Measurements from ENCODE around the gene KLF16. TPM values are rescaled to one million over a fixed set of nuclear protein-coding genes. Genes with fewer than 3 reads are reported as not detected.
A peak's percentile ranks its signal among the peaks of the same experiment; 100 is the strongest.

Gene KLF16
- total and polyA plus RNA-seq, 2 experiments from 2014 or later, result 8.9 to 20.2 TPM

DNA sequence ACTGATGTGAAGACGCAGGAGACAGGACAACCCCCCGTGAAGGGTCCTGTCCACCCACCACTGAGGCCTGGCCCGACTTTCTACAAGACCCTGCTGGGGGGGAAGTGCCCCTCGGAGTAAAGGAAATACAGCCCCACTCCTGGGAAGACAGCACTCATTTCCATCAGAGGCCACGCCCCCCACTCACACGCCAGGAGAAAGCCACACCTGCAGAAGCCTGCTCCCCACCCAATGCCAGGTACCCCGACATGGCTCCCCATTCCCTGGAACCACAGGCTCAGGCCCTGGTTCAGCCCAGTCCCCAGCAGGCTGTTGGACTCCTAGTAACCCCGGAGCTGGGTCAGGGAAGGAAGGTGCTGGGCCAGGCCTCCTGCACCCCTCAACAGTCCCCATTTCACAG is 40.4 kb downstream of the KLF16 start (continued):
- TF ChIP-seq, protein P1, sequence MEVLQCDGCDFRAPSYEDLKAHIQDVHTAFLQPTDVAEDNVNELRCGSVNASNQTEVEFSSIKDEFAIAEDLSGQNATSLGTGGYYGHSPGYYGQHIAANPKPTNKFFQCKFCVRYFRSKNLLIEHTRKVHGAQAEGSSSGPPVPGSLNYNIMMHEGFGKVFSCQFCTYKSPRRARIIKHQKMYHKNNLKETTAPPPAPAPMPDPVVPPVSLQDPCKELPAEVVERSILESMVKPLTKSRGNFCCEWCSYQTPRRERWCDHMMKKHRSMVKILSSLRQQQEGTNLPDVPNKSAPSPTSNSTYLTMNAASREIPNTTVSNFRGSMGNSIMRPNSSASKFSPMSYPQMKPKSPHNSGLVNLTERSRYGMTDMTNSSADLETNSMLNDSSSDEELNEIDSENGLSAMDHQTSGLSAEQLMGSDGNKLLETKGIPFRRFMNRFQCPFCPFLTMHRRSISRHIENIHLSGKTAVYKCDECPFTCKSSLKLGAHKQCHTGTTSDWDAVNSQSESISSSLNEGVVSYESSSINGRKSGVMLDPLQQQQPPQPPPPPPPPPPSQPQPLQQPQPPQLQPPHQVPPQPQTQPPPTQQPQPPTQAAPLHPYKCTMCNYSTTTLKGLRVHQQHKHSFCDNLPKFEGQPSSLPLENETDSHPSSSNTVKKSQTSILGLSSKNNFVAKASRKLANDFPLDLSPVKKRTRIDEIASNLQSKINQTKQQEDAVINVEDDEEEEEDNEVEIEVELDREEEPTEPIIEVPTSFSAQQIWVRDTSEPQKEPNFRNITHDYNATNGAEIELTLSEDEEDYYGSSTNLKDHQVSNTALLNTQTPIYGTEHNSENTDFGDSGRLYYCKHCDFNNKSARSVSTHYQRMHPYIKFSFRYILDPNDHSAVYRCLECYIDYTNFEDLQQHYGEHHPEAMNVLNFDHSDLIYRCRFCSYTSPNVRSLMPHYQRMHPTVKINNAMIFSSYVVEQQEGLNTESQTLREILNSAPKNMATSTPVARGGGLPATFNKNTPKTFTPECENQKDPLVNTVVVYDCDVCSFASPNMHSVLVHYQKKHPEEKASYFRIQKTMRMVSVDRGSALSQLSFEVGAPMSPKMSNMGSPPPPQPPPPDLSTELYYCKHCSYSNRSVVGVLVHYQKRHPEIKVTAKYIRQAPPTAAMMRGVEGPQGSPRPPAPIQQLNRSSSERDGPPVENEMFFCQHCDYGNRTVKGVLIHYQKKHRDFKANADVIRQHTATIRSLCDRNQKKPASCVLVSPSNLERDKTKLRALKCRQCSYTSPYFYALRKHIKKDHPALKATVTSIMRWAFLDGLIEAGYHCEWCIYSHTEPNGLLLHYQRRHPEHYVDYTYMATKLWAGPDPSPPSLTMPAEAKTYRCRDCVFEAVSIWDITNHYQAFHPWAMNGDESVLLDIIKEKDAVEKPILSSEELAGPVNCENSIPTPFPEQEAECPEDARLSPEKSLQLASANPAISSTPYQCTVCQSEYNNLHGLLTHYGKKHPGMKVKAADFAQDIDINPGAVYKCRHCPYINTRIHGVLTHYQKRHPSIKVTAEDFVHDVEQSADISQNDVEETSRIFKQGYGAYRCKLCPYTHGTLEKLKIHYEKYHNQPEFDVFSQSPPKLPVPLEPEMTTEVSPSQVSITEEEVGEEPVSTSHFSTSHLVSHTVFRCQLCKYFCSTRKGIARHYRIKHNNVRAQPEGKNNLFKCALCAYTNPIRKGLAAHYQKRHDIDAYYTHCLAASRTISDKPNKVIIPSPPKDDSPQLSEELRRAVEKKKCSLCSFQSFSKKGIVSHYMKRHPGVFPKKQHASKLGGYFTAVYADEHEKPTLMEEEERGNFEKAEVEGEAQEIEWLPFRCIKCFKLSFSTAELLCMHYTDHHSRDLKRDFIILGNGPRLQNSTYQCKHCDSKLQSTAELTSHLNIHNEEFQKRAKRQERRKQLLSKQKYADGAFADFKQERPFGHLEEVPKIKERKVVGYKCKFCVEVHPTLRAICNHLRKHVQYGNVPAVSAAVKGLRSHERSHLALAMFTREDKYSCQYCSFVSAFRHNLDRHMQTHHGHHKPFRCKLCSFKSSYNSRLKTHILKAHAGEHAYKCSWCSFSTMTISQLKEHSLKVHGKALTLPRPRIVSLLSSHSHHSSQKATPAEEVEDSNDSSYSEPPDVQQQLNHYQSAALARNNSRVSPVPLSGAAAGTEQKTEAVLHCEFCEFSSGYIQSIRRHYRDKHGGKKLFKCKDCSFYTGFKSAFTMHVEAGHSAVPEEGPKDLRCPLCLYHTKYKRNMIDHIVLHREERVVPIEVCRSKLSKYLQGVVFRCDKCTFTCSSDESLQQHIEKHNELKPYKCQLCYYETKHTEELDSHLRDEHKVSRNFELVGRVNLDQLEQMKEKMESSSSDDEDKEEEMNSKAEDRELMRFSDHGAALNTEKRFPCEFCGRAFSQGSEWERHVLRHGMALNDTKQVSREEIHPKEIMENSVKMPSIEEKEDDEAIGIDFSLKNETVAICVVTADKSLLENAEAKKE (CRISPR knock-in tag; IDR thresholded peaks at IDR 0.05), result no peak
- TF ChIP-seq ZNF331 (CRISPR knock-in tag; IDR thresholded peaks at IDR 0.05; ENCODE audit: low read depth) (no peak), STAT1 (IDR thresholded peaks at IDR 0.05; ENCODE audit: unreplicated experiment) (no peak), EZH2phosphoT487 (IDR thresholded peaks at IDR 0.05; ENCODE audit: unreplicated experiment) (no peak), CREB1 (CRISPR knock-in tag; IDR thresholded peaks at IDR 0.05; ENCODE audit: low read depth) (no peak), EZH2 (IDR thresholded peaks at IDR 0.05; ENCODE audit: low read depth, unreplicated experiment) (no peak)
- TF ChIP-seq, protein P2, sequence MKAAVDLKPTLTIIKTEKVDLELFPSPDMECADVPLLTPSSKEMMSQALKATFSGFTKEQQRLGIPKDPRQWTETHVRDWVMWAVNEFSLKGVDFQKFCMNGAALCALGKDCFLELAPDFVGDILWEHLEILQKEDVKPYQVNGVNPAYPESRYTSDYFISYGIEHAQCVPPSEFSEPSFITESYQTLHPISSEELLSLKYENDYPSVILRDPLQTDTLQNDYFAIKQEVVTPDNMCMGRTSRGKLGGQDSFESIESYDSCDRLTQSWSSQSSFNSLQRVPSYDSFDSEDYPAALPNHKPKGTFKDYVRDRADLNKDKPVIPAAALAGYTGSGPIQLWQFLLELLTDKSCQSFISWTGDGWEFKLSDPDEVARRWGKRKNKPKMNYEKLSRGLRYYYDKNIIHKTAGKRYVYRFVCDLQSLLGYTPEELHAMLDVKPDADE (IDR thresholded peaks at IDR 0.05), result no peak

DNA sequence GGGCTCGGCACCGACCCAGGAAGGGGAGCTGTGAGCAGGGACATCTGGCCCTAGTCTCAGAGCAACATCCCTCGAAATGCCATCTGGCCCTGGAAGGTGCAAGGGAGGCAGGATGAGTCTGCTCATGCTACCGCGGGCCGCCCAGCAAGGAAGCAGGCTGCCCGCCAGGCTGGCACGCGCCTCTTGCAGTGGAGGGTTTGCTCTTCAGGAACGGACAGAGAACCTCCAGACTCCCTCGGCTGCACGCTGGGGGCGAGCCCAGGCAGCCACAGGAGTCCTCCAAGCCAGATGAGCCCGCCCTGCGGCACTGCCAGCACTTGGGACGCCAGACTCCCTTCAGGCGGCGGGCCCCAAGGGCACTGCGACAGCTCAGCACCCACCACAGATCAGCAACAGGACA is 41.2 kb downstream of the KLF16 start:
- Histone ChIP-seq H3K27me3 (ENCODE audit: insufficient read depth) (no peaks in the 10 kb centered on the region), H3K4me2 (no peak overlapping the region), H3K4me3 (no peak overlapping the region), H3K79me2 (replicated peaks; ENCODE audit: insufficient read depth) (no peaks in the 10 kb centered on the region), H3K9me2 (ENCODE audit: insufficient read depth) (no peaks in the 10 kb centered on the region), H3F3A (replicated peaks; ENCODE audit: low read depth) (0 out of 2 replicates have a peak, but pooled peaks cover 4% of the 10 kb centered on the region), H3K4me1 (ENCODE audit: insufficient read depth) (no peaks in the 10 kb centered on the region), H4K20me1 (replicated peaks; ENCODE audit: insufficient read depth) (no peaks in the 10 kb centered on the region), H2AFZ (no peak overlapping the region), H3K36me3 (ENCODE audit: insufficient read depth) (no peaks in the 10 kb centered on the region; the same call in 1 of the 2 replicates), H3K27ac (ENCODE audit: low read depth) (no peak overlapping the region)
- no peak for DNase-seq (ENCODE audit: low spot score)
- Mint-ChIP-seq H3K4me3 (no peak overlapping the region), H3K4me1 (peaks cover 8% of the 10 kb centered on the region), H3K36me3 (ENCODE audit: low read depth) (peaks cover 37% of the 10 kb centered on the region), H3K27me3 (ENCODE audit: insufficient read depth, low read depth, poor library complexity) (peaks cover 4% of the 10 kb centered on the region), H3K27ac (peak overlapping the region; percentile 88), H3K9me3 (no peaks in the 10 kb centered on the region)
- no peak for ATAC-seq
- TF ChIP-seq, protein P3, sequence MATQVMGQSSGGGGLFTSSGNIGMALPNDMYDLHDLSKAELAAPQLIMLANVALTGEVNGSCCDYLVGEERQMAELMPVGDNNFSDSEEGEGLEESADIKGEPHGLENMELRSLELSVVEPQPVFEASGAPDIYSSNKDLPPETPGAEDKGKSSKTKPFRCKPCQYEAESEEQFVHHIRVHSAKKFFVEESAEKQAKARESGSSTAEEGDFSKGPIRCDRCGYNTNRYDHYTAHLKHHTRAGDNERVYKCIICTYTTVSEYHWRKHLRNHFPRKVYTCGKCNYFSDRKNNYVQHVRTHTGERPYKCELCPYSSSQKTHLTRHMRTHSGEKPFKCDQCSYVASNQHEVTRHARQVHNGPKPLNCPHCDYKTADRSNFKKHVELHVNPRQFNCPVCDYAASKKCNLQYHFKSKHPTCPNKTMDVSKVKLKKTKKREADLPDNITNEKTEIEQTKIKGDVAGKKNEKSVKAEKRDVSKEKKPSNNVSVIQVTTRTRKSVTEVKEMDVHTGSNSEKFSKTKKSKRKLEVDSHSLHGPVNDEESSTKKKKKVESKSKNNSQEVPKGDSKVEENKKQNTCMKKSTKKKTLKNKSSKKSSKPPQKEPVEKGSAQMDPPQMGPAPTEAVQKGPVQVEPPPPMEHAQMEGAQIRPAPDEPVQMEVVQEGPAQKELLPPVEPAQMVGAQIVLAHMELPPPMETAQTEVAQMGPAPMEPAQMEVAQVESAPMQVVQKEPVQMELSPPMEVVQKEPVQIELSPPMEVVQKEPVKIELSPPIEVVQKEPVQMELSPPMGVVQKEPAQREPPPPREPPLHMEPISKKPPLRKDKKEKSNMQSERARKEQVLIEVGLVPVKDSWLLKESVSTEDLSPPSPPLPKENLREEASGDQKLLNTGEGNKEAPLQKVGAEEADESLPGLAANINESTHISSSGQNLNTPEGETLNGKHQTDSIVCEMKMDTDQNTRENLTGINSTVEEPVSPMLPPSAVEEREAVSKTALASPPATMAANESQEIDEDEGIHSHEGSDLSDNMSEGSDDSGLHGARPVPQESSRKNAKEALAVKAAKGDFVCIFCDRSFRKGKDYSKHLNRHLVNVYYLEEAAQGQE (IDR thresholded peaks at IDR 0.05; ENCODE audit: unreplicated experiment), result no peak
- TF ChIP-seq, protein P4, sequence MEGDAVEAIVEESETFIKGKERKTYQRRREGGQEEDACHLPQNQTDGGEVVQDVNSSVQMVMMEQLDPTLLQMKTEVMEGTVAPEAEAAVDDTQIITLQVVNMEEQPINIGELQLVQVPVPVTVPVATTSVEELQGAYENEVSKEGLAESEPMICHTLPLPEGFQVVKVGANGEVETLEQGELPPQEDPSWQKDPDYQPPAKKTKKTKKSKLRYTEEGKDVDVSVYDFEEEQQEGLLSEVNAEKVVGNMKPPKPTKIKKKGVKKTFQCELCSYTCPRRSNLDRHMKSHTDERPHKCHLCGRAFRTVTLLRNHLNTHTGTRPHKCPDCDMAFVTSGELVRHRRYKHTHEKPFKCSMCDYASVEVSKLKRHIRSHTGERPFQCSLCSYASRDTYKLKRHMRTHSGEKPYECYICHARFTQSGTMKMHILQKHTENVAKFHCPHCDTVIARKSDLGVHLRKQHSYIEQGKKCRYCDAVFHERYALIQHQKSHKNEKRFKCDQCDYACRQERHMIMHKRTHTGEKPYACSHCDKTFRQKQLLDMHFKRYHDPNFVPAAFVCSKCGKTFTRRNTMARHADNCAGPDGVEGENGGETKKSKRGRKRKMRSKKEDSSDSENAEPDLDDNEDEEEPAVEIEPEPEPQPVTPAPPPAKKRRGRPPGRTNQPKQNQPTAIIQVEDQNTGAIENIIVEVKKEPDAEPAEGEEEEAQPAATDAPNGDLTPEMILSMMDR (conservative IDR thresholded peaks at IDR 0.05; ENCODE audit: low read depth in 2 of 2), result no peak
- no peak for TF ChIP-seq JUNB (IDR thresholded peaks at IDR 0.05; ENCODE audit: unreplicated experiment)
- no peak for TF ChIP-seq POLR2AphosphoS5 (IDR thresholded peaks at IDR 0.05; ENCODE audit: low read depth)

Data from GM23338 (cell line).